MCF 10A (cell line): ENCODE measurements around the gene ERRFI1. TPM values are rescaled to one million over a fixed set of nuclear protein-coding genes. Genes with fewer than 3 reads are reported as not detected.

Experiments
- BruUV-seq: library from RNA; stranded (reverse); fragments of 400-500 nt; replicated peaks from 2 replicates; lab custom pipeline; 2021; lab: Mats Ljungman, UMichigan
- CTCF ChIA-PET: fragments of 300-600 bp; sonication (Branson Sonifier 250); formaldehyde crosslinking; extraction: SDS; loops from one replicate; lab custom pipeline; 2021; ENCODE audit warnings: antibody characterized with exemption, inconsistent platforms; lab: Yijun Ruan, JAX
- POLR2A ChIA-PET: fragments of 300-600, 350-650 bp; sonication (Branson Sonifier 250); formaldehyde crosslinking; extraction: SDS; loops from one replicate; lab custom pipeline; 2020; ENCODE audit warnings: antibody characterized with exemption, inconsistent platforms; lab: Yijun Ruan, JAX
- DNase-seq: peaks from one replicate; pipeline ENCODE4 v3.0.0-alpha.2; 2018; ENCODE audit not compliant: unreplicated experiment
- H3K27ac Mint-ChIP-seq: one replicate; pipeline ENCODE4 v1.8.0; 2022; ENCODE audit warnings: mild to moderate bottlenecking, low read depth, mixed read lengths; ENCODE audit not compliant: unreplicated experiment
- H3K27me3 Mint-ChIP-seq: one replicate; pipeline ENCODE4 v1.8.0; 2022; ENCODE audit warnings: mixed read lengths; ENCODE audit not compliant: insufficient read depth, unreplicated experiment
- H3K36me3 Mint-ChIP-seq: one replicate; pipeline ENCODE4 v1.8.0; 2022; ENCODE audit warnings: mild to moderate bottlenecking, moderate library complexity, mixed read lengths; ENCODE audit not compliant: insufficient read depth, unreplicated experiment
- H3K4me1 Mint-ChIP-seq: one replicate; pipeline ENCODE4 v1.8.0; 2022; ENCODE audit warnings: mixed read lengths; ENCODE audit not compliant: insufficient read depth, unreplicated experiment
- H3K4me3 Mint-ChIP-seq: one replicate; pipeline ENCODE4 v1.8.0; 2022; ENCODE audit warnings: mild to moderate bottlenecking, moderate library complexity, mixed read lengths; ENCODE audit not compliant: unreplicated experiment
- H3K9me3 Mint-ChIP-seq: one replicate; pipeline ENCODE4 v1.8.0; 2022; ENCODE audit warnings: mixed read lengths; ENCODE audit not compliant: unreplicated experiment
- CTCF ChIP-seq: fragments of 200-600 bp; IDR thresholded peaks from one replicate; pipeline ENCODE4 v1.8.0; 2022; ENCODE audit warnings: antibody characterized with exemption, mild to moderate bottlenecking; ENCODE audit not compliant: unreplicated experiment
- intact Hi-C: fragments of 100-400 bp; cut with micrococcal nuclease; formaldehyde crosslinking; loops from 2 replicates; pipeline ENCODE4 v1.14.1; 2022
- total RNA-seq: library from RNA; stranded (reverse); gene quantifications from 2 replicates; pipeline ENCODE4 v1.2.3, GENCODE V29; 2022

Gene ERRFI1
- total RNA-seq, 1 experiment from 2014 or later: 111 TPM

GRCh38 chr1:8042134-8042533 is 16.0 kb upstream of the ERRFI1 start:
- BruUV-seq: no TSS peak

DNA sequence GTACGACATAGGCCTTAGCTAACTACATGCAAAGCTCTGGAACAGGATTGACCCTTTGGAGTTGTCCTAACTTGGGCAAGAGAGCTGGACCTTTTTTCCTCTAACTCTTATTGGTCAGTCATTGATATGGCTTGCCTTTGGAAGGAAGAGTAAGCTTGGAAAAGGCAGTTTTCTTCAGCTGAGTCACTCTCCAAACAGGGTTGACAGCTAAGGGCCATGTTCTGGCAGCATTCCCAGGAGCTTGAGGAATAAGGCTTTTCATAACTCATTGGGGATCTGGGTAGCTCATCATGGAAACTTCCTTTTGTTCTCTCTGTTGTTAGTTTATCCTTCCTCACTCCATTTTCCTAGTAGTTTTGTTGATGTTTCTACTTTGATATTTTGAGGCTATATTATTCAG is 14.5 kb upstream of the ERRFI1 start:
- Mint-ChIP-seq H3K27me3 (no peaks in the 10 kb centered on the region), H3K27ac (peak overlapping the region; percentile 66), H3K36me3 (no peaks in the 10 kb centered on the region), H3K4me1 (peaks cover 30% of the 10 kb centered on the region), H3K9me3 (no peaks in the 10 kb centered on the region), H3K4me3 (no peak overlapping the region)
- POLR2A ChIA-PET: interaction anchor here (0.6 to 3.1 kb wide), 32 partner anchors 9 to 851 kb away, joined by 3 to 28 read pairs (median 4); partner anchors contain the start of gene ERRFI1
- peak; percentile 99 for DNase-seq
- CTCF ChIA-PET: interaction anchor here (0.6 to 1.9 kb wide), 10 partner anchors 10 to 1139 kb away, joined by 3 to 8 read pairs (median 4); no protein-coding TSS in a partner anchor
- intact Hi-C loops: loop anchor here (2.0 to 5.0 kb wide), 2 partner anchors 56 to 102 kb away; no protein-coding TSS in a partner anchor
- BruUV-seq: no TSS peak
- no peak for TF ChIP-seq CTCF

More at GRCh38 chr1:8042134-8042533, 16.0 kb upstream of the ERRFI1 start:
- intact Hi-C loops: loop anchor here (5.0 kb wide), 1 partner anchor 100 kb away; no protein-coding TSS in a partner anchor
- H3K4me3 Mint-ChIP-seq: no peak overlapping the region
- H3K27ac Mint-ChIP-seq: no peak overlapping the region
- no peaks in the 10 kb centered on the region for H3K9me3 Mint-ChIP-seq
- H3K36me3 Mint-ChIP-seq: no peaks in the 10 kb centered on the region
- POLR2A ChIA-PET: interaction anchor here (0.7 to 3.1 kb wide), 11 partner anchors 16 to 380 kb away, joined by 3 to 28 read pairs (median 3); partner anchors contain the start of gene ERRFI1
- no peak for DNase-seq
- no peak for TF ChIP-seq CTCF
- H3K27me3 Mint-ChIP-seq: no peaks in the 10 kb centered on the region
- peaks cover 24% of the 10 kb centered on the region for H3K4me1 Mint-ChIP-seq
- CTCF ChIA-PET: no interaction called here

DNA sequence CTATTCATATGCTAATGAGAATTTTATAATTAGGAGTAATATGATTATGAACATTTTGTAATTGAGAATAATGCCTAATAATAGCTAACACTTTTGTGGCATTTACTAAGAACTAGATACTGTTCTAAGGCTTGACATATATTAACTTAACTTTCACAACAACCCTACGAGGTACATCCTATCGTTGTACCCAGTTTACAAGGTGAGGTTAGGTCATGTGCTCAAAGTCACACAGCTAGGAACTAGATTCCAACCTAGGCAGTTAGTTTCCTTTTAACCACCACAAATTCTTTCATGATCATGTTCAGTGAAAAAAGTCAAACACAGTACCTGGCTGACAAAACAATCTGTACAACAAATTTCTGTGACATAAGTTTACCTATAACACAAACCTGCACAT is 13.0 kb upstream of the ERRFI1 start:
- H3K27ac Mint-ChIP-seq: no peak overlapping the region
- no peak for TF ChIP-seq CTCF
- ChIA-PET CTCF (interaction anchor here (0.6 to 1.6 kb wide), 4 partner anchors 16 to 95 kb away, joined by 3 to 4 read pairs (median 4); no protein-coding TSS in a partner anchor), POLR2A (interaction anchor here (0.8 to 2.6 kb wide), 5 partner anchors 11 to 96 kb away, joined by 4 to 5 read pairs (median 4); no protein-coding TSS in a partner anchor)
- no peak overlapping the region for H3K4me3 Mint-ChIP-seq
- H3K9me3 Mint-ChIP-seq: no peaks in the 10 kb centered on the region
- BruUV-seq: no TSS peak
- H3K4me1 Mint-ChIP-seq: peaks cover 37% of the 10 kb centered on the region
- intact Hi-C loops: no loop called here
- no peaks in the 10 kb centered on the region for H3K27me3 Mint-ChIP-seq
- no peak for DNase-seq
- no peaks in the 10 kb centered on the region for H3K36me3 Mint-ChIP-seq

DNA sequence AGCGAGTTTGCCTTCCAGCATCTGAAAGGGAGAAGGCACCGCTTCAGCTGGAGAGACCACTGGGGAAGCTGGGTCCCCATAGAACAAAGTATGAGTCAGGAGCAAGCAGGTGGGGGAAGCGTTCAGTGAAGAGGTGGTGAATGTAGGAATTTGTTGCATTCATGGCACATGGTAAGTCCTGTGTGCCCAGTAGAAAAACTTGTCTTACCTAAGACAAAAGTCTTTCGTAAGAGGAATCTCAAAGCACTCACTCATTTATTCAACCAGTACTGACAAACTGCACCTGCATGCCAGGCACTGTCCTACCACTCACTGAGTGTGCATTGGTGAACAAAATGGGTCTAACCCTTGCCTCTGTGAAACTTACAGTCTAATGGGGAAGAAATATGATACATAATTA is 9.2 kb upstream of the ERRFI1 start:
- CTCF ChIA-PET: interaction anchor here (5.5 kb wide), 1 partner anchor 279 kb away, joined by 44 read pairs; no protein-coding TSS in a partner anchor

More for the DNA sequence above, 9.2 kb upstream of the ERRFI1 start:
- Mint-ChIP-seq H3K4me1 (peaks cover 21% of the 10 kb centered on the region), H3K36me3 (no peaks in the 10 kb centered on the region), H3K4me3 (no peak overlapping the region), H3K9me3 (no peaks in the 10 kb centered on the region), H3K27me3 (no peaks in the 10 kb centered on the region), H3K27ac (peak overlapping the region; percentile 10)
- POLR2A ChIA-PET: interaction anchor here (0.5 to 1.6 kb wide), 5 partner anchors 18 to 202 kb away, joined by 3 to 7 read pairs (median 3); no protein-coding TSS in a partner anchor
- DNase-seq: peak; percentile 47
- no TSS peak for BruUV-seq
- TF ChIP-seq CTCF: no peak
- intact Hi-C loops: no loop called here
